Pancreas (tissue), 10 donors: ENCODE measurements around the gene ASNSD1. TPM values are rescaled to one million over a fixed set of nuclear protein-coding genes. Genes with fewer than 3 reads are reported as not detected.

Source experiments
- ATAC-seq, 4 donors: fragments of 200-7000 bp; cut with Tn5 transposase; one replicate each; pipeline versions ENCODE4 v1.8.0 to v1.9.1; 2020; ENCODE audit warnings: mild to moderate bottlenecking in 4 of 4, moderate library complexity in 4 of 4
- DNase-seq, 6 donors: peaks; one replicate each; pipeline ENCODE4 v3.0.0-alpha.2; 2020
- FAIRE-seq: peaks from 2 replicates; lab custom pipeline; 2012; peaks lifted over from hg19 to GRCh38; lab: Jason Lieb, UNC
- H3K27ac ChIP-seq, 4 donors: fragments of 200-600 bp; sonication (generic); 1 replicate in 3 of 4; 2 replicates in 1 of 4; pipeline versions ENCODE4 v1.5.0 to v1.8.0; 2020
- H3K27me3 ChIP-seq, 4 donors: fragments of 200-600 bp; one replicate each; pipeline ENCODE4 v1.8.0; 2021
- H3K36me3 ChIP-seq, 3 donors: fragments of 200-600 bp; sonication (generic) in 1 of 3; one replicate each; pipeline versions ENCODE4 v1.5.0 to v1.8.0; 2020 to 2021
- H3K4me1 ChIP-seq, 3 donors: fragments of 200-600 bp; one replicate each; pipeline ENCODE4 v1.8.0; 2021
- H3K4me3 ChIP-seq, 4 donors: fragments of 200-600 bp; sonication (generic) in 2 of 4; one replicate each; pipeline versions ENCODE4 v1.5.0 to v1.8.0; 2020 to 2021
- H3K9me3 ChIP-seq, 4 donors: fragments of 200-600 bp; one replicate each; pipeline ENCODE4 v1.8.0; 2021
- CTCF ChIP-seq, 4 donors: fragments of 200-600 bp; sonication (generic) in 3 of 4; IDR thresholded peaks; one replicate each; pipeline versions ENCODE4 v1.5.0 to v1.8.0; 2021; ENCODE audit warnings: antibody characterized with exemption in 4 of 4
- WGBS, 2 donors: extraction: QIAGEN DNeasy Blood & Tissue Kit; methylation state at CpG; one replicate each; pipeline ENCODE4 v1.1.7; 2013; 5-methylcytosine and 5-hydroxymethylcytosine counted together
- intact Hi-C, 3 donors: fragments of 100-400 bp; cut with DNase I; formaldehyde crosslinking; loops; one replicate each; pipeline versions ENCODE4 v1.11.1 to v1.14.2; 2022
- polyA plus RNA-seq, 2 donors: library from polyadenylated mRNA; stranded (reverse); fragments of 200-250 nt; gene quantifications; one replicate each; pipeline ENCODE4 v1.2.3, GENCODE V29; 2013
- total RNA-seq, 6 donors: library from RNA; stranded (reverse); fragmentation: NEBNext Ultra II Directional in 4 of 6; extraction: Animal tissue kit (Norgen Biotek cat#: 25700) in 4 of 6; gene quantifications; one replicate each; pipeline versions ENCODE4 v1.2.1 to v1.2.4, GENCODE V29; 2021 to 2023
- donor health status: healthy with polysubstance abuse.
- donor health status: DM: no; HTN: no; CAD: no; lungs with moderate emphysema.
- donor health status: DM: no; HTN: no; CAD: no.
- donor health status: control.
- donor health status: control.
- donor health status: Bipolar disorder and iron deficiency.
- donor health status: DM: yes; HTN: yes; CAD: no.
- donor health status: DM: no; HTN: no; CAD: no.
- donor health status: DM: no; HTN: no; CAD: no.
- donor health status: DM: yes; HTN: yes; CAD: no.

The ASNSD1 gene
- total and polyA plus RNA-seq, 8 donors: 12.6 to 22.8 (median 15.5) TPM

- FAIRE-seq (no peak), ATAC-seq (no peak), DNase-seq (no peak)
- no peak for TF ChIP-seq CTCF (IDR thresholded peaks at IDR 0.05)
- 44 to 57% methylated on average over 3 of the region's 3 CpGs for WGBS, 2 donors
- no peaks in the 10 kb centered on the region for H3K4me1 ChIP-seq
- no peaks in the 10 kb centered on the region for H3K9me3 ChIP-seq
- no peaks in the 10 kb centered on the region for H3K27me3 ChIP-seq
- no peak overlapping the region for H3K4me3 ChIP-seq
- intact Hi-C loops: no loop called here
- H3K36me3 ChIP-seq: no peaks in the 10 kb centered on the region
- H3K27ac ChIP-seq: no peak overlapping the region
Observed at GRCh38 chr2:189654641-189655040, 6.6 kb upstream of the ASNSD1 start.

- ATAC-seq: no peak
Observed at GRCh38 chr2:189657867-189658266, 3.4 kb upstream of the ASNSD1 start.

GRCh38 chr2:189658306-189659212 is 2.7 kb upstream of the ASNSD1 start:
- Histone ChIP-seq H3K36me3 (no peaks in the 10 kb centered on the region), H3K4me3 (no peak overlapping the region), H3K27ac (no peak overlapping the region), H3K27me3 (no peaks in the 10 kb centered on the region), H3K9me3 (no peaks in the 10 kb centered on the region), H3K4me1 (peaks cover 7 to 13% (median 11%) of the 10 kb centered on the region in 3 donors)
- no peak for TF ChIP-seq CTCF (IDR thresholded peaks at IDR 0.05)
- ATAC-seq (no peak), FAIRE-seq (no peak), DNase-seq (no peak)
- 52 to 65% methylated on average over 7 of the region's 7 CpGs for WGBS, 2 donors
- intact Hi-C loops: no loop called here

More at GRCh38 chr2:189657867-189658266, 3.4 kb upstream of the ASNSD1 start:
- no peaks in the 10 kb centered on the region for H3K27me3 ChIP-seq
- intact Hi-C loops: no loop called here
- H3K9me3 ChIP-seq: no peaks in the 10 kb centered on the region
- FAIRE-seq: no peak
- H3K27ac ChIP-seq: no peak overlapping the region
- peaks cover 6 to 10% (median 7%) of the 10 kb centered on the region in 3 donors for H3K4me1 ChIP-seq
- no peak for DNase-seq
- H3K4me3 ChIP-seq: no peak overlapping the region
- TF ChIP-seq CTCF (IDR thresholded peaks at IDR 0.05): no peak
- H3K36me3 ChIP-seq: no peaks in the 10 kb centered on the region
- 54 to 70% methylated on average over 5 of the region's 5 CpGs for WGBS, 2 donors

GRCh38 chr2:189659734-189660133 is 1.5 kb upstream of the ASNSD1 start:
- Histone ChIP-seq H3K27me3 (no peaks in the 10 kb centered on the region), H3K9me3 (no peaks in the 10 kb centered on the region), H3K36me3 (no peaks in the 10 kb centered on the region), H3K4me1 (peaks cover 7 to 13% (median 11%) of the 10 kb centered on the region in 3 donors), H3K27ac (no peak overlapping the region), H3K4me3 (no peak overlapping the region)
- no peak for TF ChIP-seq CTCF (IDR thresholded peaks at IDR 0.05)
- DNase-seq (no peak), ATAC-seq (no peak), FAIRE-seq (no peak)
- intact Hi-C loops: loop anchor here in 1 of 3 donors (5.0 kb wide), 1 partner anchor 418 kb away; no protein-coding TSS in a partner anchor
- 38 to 55% methylated on average over 2 of the region's 2 CpGs for WGBS, 2 donors

GRCh38 chr2:189660803-189661147 is 484 bp upstream of the ASNSD1 start:
- Histone ChIP-seq H3K36me3 (no peaks in the 10 kb centered on the region), H3K9me3 (no peaks in the 10 kb centered on the region), H3K4me3 (no peak overlapping the region), H3K4me1 (peaks cover 7 to 13% (median 11%) of the 10 kb centered on the region in 3 donors), H3K27ac (no peak overlapping the region), H3K27me3 (no peaks in the 10 kb centered on the region)
- 6 to 13% methylated on average over 4 of the region's 4 CpGs for WGBS, 2 donors
- ATAC-seq (no peak), DNase-seq (no peak), FAIRE-seq (no peak)
- TF ChIP-seq CTCF (IDR thresholded peaks at IDR 0.05): no peak
- intact Hi-C loops: loop anchor here in 1 of 3 donors (5.0 kb wide), 1 partner anchor 417 kb away; no protein-coding TSS in a partner anchor
